A204.1 (cell line): ENCODE data around the gene LUZP2.
"Not testable (repeated sequence)": the region's sequence is repeated elsewhere in the genome, so short reads cannot be mapped to it uniquely, and the experiment has no call there.

ENCODE experiments used
- FAIRE-seq: peaks from 2 replicates; lab custom pipeline; 2012; peaks lifted over from hg19 to GRCh38; lab: Jason Lieb, UNC

The LUZP2 gene

GRCh38 chr11:24820541-24820940, 323.7 kb downstream of the LUZP2 start:
- no peak for FAIRE-seq

- no peak for FAIRE-seq
These were observed 332.2 kb downstream of the LUZP2 start for GRCh38 chr11:24828938-24829605.

GRCh38 chr11:24833573-24833972, 336.7 kb downstream of the LUZP2 start:
- no peak for FAIRE-seq

GRCh38 chr11:24837112-24837511, 340.3 kb downstream of the LUZP2 start:
- FAIRE-seq: no peak

- no peak for FAIRE-seq
These were observed 345.5 kb downstream of the LUZP2 start for GRCh38 chr11:24842308-24842707.

GRCh38 chr11:24844406-24844805, 347.6 kb downstream of the LUZP2 start:
- no peak for FAIRE-seq

GRCh38 chr11:24848857-24849256, 352.0 kb downstream of the LUZP2 start:
- no peak for FAIRE-seq

GRCh38 chr11:24855951-24856350, 359.1 kb downstream of the LUZP2 start:
- no peak for FAIRE-seq

GRCh38 chr11:24859801-24860300, 363.0 kb downstream of the LUZP2 start:
- no peak for FAIRE-seq

GRCh38 chr11:24861440-24861839, 364.6 kb downstream of the LUZP2 start:
- FAIRE-seq: no peak

GRCh38 chr11:24866743-24867142, 369.9 kb downstream of the LUZP2 start:
- no peak for FAIRE-seq

- no peak for FAIRE-seq
These were observed 373.2 kb downstream of the LUZP2 start for GRCh38 chr11:24870048-24870447.

- no peak for FAIRE-seq
These were observed 375.3 kb downstream of the LUZP2 start for GRCh38 chr11:24872186-24872585.

GRCh38 chr11:24872651-24873311, 375.9 kb downstream of the LUZP2 start:
- no peak for FAIRE-seq

GRCh38 chr11:24880962-24881361, 384.1 kb downstream of the LUZP2 start:
- FAIRE-seq: no peak

- FAIRE-seq: no peak
These were observed 388.8 kb downstream of the LUZP2 start for GRCh38 chr11:24885580-24886173.

GRCh38 chr11:24886880-24887619, 390.2 kb downstream of the LUZP2 start:
- FAIRE-seq: no peak

- FAIRE-seq: no peak
These were observed 393.6 kb downstream of the LUZP2 start for GRCh38 chr11:24890426-24890825.

GRCh38 chr11:24891845-24892492, 395.1 kb downstream of the LUZP2 start:
- not testable (repeated sequence) for FAIRE-seq

GRCh38 chr11:24896118-24896835, 399.4 kb downstream of the LUZP2 start:
- no peak for FAIRE-seq

- FAIRE-seq: no peak
These were observed 403.7 kb downstream of the LUZP2 start for GRCh38 chr11:24900514-24900913.
